ENCODE measurements around the gene C20orf173.
"Not testable (repeated sequence)": the region's sequence is repeated elsewhere in the genome, so short reads cannot be mapped to it uniquely, and the experiment has no call there.

C20orf173 gene

GRCh38 chr20:35529552-35529951 is at the start of gene C20orf173:
Gene C20orf173 (minus strand): TSS chr20:35529652. CDS start chr20:35529373, 279 bp downstream.
- no peak for DNase-seq

GRCh38 chr20:35579196-35579595 is 49.7 kb upstream of the C20orf173 start:
- no peak for DNase-seq

GRCh38 chr20:35578469-35578868 is 49.0 kb upstream of the C20orf173 start:
- DNase-seq: no peak

GRCh38 chr20:35576816-35577215 is 47.4 kb upstream of the C20orf173 start:
- DNase-seq: no peak

GRCh38 chr20:35575958-35576357 is 46.5 kb upstream of the C20orf173 start:
- no peak for DNase-seq

- DNase-seq: no peak
These were observed 43.4 kb upstream of the C20orf173 start for GRCh38 chr20:35572838-35573237.

- DNase-seq: no peak
These were observed 42.1 kb upstream of the C20orf173 start for GRCh38 chr20:35571555-35571954.

- DNase-seq: no peak
These were observed 39.2 kb upstream of the C20orf173 start for GRCh38 chr20:35568645-35569044.

- no peak for DNase-seq
These were observed 35.5 kb upstream of the C20orf173 start for GRCh38 chr20:35564905-35565304.

- DNase-seq: no peak
These were observed 34.4 kb upstream of the C20orf173 start for GRCh38 chr20:35563834-35564233.

- no peak for DNase-seq
These were observed 33.2 kb upstream of the C20orf173 start for GRCh38 chr20:35562541-35563110.

GRCh38 chr20:35561671-35562070 is 32.2 kb upstream of the C20orf173 start:
- no peak for DNase-seq

- no peak for DNase-seq
These were observed 31.8 kb upstream of the C20orf173 start for GRCh38 chr20:35561268-35561667.

- DNase-seq: no peak
These were observed 31.1 kb upstream of the C20orf173 start for GRCh38 chr20:35560541-35560940.

- no peak for DNase-seq
These were observed 30.7 kb upstream of the C20orf173 start for GRCh38 chr20:35560105-35560511.

GRCh38 chr20:35559042-35559693 is 29.7 kb upstream of the C20orf173 start:
- DNase-seq: no peak

GRCh38 chr20:35558451-35558850 is 29.0 kb upstream of the C20orf173 start:
- no peak for DNase-seq

- no peak for DNase-seq
These were observed 27.4 kb upstream of the C20orf173 start for GRCh38 chr20:35556871-35557270.

- no peak for DNase-seq
These were observed 26.6 kb upstream of the C20orf173 start for GRCh38 chr20:35555951-35556645.

GRCh38 chr20:35555461-35555860 is 26.0 kb upstream of the C20orf173 start:
- DNase-seq: not testable (repeated sequence)

GRCh38 chr20:35552914-35553313 is 23.5 kb upstream of the C20orf173 start:
- no peak for DNase-seq

GRCh38 chr20:35551503-35551902 is 22.1 kb upstream of the C20orf173 start:
- no peak for DNase-seq

- DNase-seq: no peak
These were observed 17.9 kb upstream of the C20orf173 start for GRCh38 chr20:35547329-35547728.

GRCh38 chr20:35546127-35546526 is 16.7 kb upstream of the C20orf173 start:
- DNase-seq: no peak

Measured in left hindlimb (tissue), 1 donor.